SK-MEL-5 (cell line): ENCODE data around the gene DNAJB8. TPM values are rescaled to one million over a fixed set of nuclear protein-coding genes. Genes with fewer than 3 reads are reported as not detected.

Experiments used
- DNase-seq: peaks from one replicate; pipeline ENCODE4 v3.0.0-alpha.2; 2016; ENCODE audit warnings: low read depth, low spot score
- in situ Hi-C: cut with HindIII; loops from 2 replicates; pipeline ENCODE4 v1.10.0; 2016; ENCODE audit warnings: low sequenced_read_pairs, high pct_unique_total_duplicates, low pct_unique_long_range_greater_than_20kb
- total RNA-seq: library from RNA; depleted of rRNA; stranded (reverse); fragments of >200 nt; shearing (Covaris generic); gene quantifications from 2 replicates; pipeline ENCODE4 v1.2.3, GENCODE V29; 2014

DNAJB8 gene
- total RNA-seq, 1 experiment from 2014 or later = not detected

DNA sequence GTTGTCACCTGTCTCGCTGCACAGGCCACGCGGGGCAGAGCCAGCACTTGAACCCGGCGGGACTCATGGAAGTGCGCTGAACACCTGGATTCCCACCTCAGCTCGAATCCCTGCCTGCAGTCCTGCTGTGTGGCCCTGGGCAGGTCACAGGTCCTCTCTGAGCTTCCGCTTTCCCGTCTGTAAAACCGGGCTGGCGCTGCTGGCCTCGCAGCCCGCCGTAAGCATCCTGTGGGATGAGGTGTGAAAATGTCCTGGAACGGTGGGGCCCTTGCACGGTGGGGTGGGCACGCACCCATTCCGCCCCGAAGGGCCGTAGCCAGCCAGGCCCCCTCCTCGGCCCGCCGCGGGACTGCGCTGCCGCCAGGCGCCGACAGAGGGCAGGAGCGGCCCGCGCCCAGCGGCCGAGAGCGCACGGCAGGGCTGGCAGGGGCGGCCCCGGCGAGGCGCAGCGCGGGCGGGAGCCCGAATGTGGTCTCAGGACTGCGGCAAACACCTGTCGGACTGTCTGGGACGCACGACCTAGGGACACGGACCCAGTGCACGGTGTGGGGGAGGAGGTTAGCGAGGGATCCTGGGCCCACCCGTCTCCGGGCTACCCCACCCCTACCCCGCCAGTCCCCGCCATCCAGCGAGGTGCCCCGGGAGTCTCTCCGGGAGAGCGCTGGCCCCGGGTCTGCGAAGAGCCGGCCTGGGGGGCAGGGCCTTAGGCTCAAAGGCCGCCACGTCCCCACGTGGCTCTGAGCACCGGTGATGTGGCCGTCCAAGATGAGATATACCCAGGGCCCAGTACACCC, 40.4 kb downstream of the DNAJB8 start:
- DNase-seq = peak; percentile 38
- in situ Hi-C loops = no loop called here

GRCh38 chr3:128425846-128426127, 40.9 kb downstream of the DNAJB8 start:
- in situ Hi-C loops = no loop called here
- DNase-seq = no peak

GRCh38 chr3:128425142-128425845, 41.4 kb downstream of the DNAJB8 start:
- no peak for DNase-seq
- in situ Hi-C loops = no loop called here

- in situ Hi-C loops = no loop called here
- DNase-seq = no peak
Measured at GRCh38 chr3:128424508-128425069, 42.1 kb downstream of the DNAJB8 start.

- in situ Hi-C loops = no loop called here
- no peak for DNase-seq
Measured at GRCh38 chr3:128423525-128424147, 43.1 kb downstream of the DNAJB8 start.

- in situ Hi-C loops = no loop called here
- DNase-seq = no peak
Measured at GRCh38 chr3:128422762-128423524, 43.7 kb downstream of the DNAJB8 start.

GRCh38 chr3:128421966-128422365, 44.7 kb downstream of the DNAJB8 start:
- no peak for DNase-seq
- in situ Hi-C loops = no loop called here

DNA sequence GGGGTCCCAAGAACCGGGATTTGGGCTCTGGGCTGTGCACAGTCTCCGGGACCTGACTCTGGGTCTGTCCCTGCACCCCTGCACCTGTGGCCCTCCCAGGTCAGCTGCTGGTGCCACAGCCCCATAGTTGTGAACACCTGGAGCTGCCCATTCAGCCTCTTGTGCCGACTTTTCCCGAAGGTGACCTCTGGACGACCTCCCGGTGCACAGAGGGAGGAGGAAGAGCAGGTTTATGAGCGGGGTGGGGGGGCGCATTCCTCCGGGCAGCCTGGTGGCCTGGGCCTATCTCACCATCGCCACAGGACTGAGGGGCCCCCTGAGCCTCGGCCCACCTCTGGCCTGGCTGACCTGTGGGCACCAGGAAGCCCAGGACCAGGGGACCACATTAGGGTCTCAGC, 45.3 kb downstream of the DNAJB8 start:
- in situ Hi-C loops = no loop called here

GRCh38 chr3:128420720-128421438, 45.8 kb downstream of the DNAJB8 start:
- no peak for DNase-seq
- in situ Hi-C loops = no loop called here

More for the DNA sequence above, 45.3 kb downstream of the DNAJB8 start:
- DNase-seq = no peak

DNA sequence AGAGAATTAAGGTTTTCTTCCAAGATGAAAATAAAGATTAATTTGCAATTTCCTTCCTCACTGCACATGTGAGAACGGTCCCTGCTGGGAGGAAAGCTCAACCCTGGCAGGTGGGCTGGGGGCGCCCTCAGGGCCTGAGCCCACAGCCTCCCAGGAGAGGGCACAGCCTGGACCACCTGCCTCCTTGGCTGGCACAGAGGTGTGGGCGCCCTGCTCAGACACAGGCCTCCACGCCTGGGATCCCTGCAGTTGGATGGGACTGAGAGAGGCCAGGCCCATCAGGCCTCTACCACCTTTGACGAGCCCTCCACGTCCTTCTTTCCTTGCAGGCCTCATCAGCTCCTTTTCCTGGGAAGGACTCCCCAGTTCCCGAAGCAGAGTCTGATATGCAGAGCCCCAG, 46.4 kb downstream of the DNAJB8 start:
- in situ Hi-C loops = no loop called here
- no peak for DNase-seq

GRCh38 chr3:128419311-128419710, 47.4 kb downstream of the DNAJB8 start:
- DNase-seq = no peak
- in situ Hi-C loops = no loop called here

- DNase-seq = no peak
- in situ Hi-C loops = no loop called here
Measured at GRCh38 chr3:128418900-128419299, 47.8 kb downstream of the DNAJB8 start.

- in situ Hi-C loops = no loop called here
- peak; percentile 9 for DNase-seq
Measured at GRCh38 chr3:128416578-128417211, 50.0 kb downstream of the DNAJB8 start.

- in situ Hi-C loops = no loop called here
- DNase-seq = no peak
Measured at GRCh38 chr3:128415773-128416577, 50.7 kb downstream of the DNAJB8 start.

- DNase-seq = no peak
- in situ Hi-C loops = no loop called here
Measured at GRCh38 chr3:128415200-128415772, 51.4 kb downstream of the DNAJB8 start.
